ENCODE results near the gene GMDS.

Gene GMDS

GRCh38 chr6:1862411-1862810 lies 383.0 kb downstream of the GMDS start:
- H3K4me3 ChIP-seq (ENCODE audit: insufficient read depth in 1 of 2, low read depth in 1 of 2, low read length in 2 of 2) = no peak overlapping the region
- no peak overlapping the region for H3K23ac ChIP-seq (ENCODE audit: low read length in 2 of 2)
- H3K4me2 ChIP-seq (ENCODE audit: low read length, poor library complexity, severe bottlenecking) = no peak overlapping the region
- peaks cover 5% of the 10 kb centered on the region for H3K4me1 ChIP-seq (ENCODE audit: control insufficient read depth, insufficient read depth, low read depth, low read length)
- H3K9ac ChIP-seq (ENCODE audit: low read length) = no peak overlapping the region
- H3K14ac ChIP-seq (ENCODE audit: low read length in 2 of 2) = no peak overlapping the region
- no peak for DNase-seq
- no peak overlapping the region for H4K91ac ChIP-seq (ENCODE audit: low read length)
- H2AK5ac ChIP-seq (ENCODE audit: low read length, severe bottlenecking) = no peak overlapping the region
- H2BK5ac ChIP-seq (ENCODE audit: low read depth, low read length, poor library complexity, severe bottlenecking) = no peak overlapping the region
- H2BK15ac ChIP-seq (ENCODE audit: low read depth, poor library complexity, severe bottlenecking) = no peak overlapping the region
- H4K8ac ChIP-seq (ENCODE audit: low read length) = no peak overlapping the region
- H3K9me3 ChIP-seq (ENCODE audit: control insufficient read depth, low read length) = no peaks in the 10 kb centered on the region
- no peak overlapping the region for H2AFZ ChIP-seq (ENCODE audit: low read depth, low read length)
- H2BK120ac ChIP-seq (ENCODE audit: low read depth, low read length) = no peak overlapping the region
- H3K18ac ChIP-seq (ENCODE audit: low read depth in 1 of 2, low read length in 2 of 2) = no peak overlapping the region
- H3K27ac ChIP-seq (ENCODE audit: low read length, poor library complexity, severe bottlenecking) = no peak overlapping the region
- H3K79me1 ChIP-seq (replicated peaks; ENCODE audit: low read length, poor library complexity, severe bottlenecking) = no peaks in the 10 kb centered on the region
- H3K4ac ChIP-seq (ENCODE audit: low read depth in 1 of 2, low read length in 2 of 2) = no peak overlapping the region
- WGBS = no CpG with 5 or more reads among the region's 2 CpGs
- no peaks in the 10 kb centered on the region for H3K27me3 ChIP-seq (ENCODE audit: control insufficient read depth in 1 of 2, insufficient read depth in 1 of 2, low read length in 2 of 2)
- H2BK12ac ChIP-seq (ENCODE audit: low read length in 2 of 2) = no peak overlapping the region
- no peaks in the 10 kb centered on the region for H3K36me3 ChIP-seq (ENCODE audit: control insufficient read depth in 1 of 2, insufficient read depth in 2 of 2, low read depth in 1 of 2, low read length in 2 of 2)

- no peak overlapping the region for H3K9ac ChIP-seq (ENCODE audit: low read length)
- H3K9me3 ChIP-seq (ENCODE audit: control insufficient read depth, low read length) = no peaks in the 10 kb centered on the region
- no peak for DNase-seq
- no peak overlapping the region for H3K4ac ChIP-seq (ENCODE audit: low read depth in 1 of 2, low read length in 2 of 2)
- WGBS = over 99% methylated on average over 4 of the region's 4 CpGs
- H3K79me1 ChIP-seq (replicated peaks; ENCODE audit: low read length, poor library complexity, severe bottlenecking) = no peaks in the 10 kb centered on the region
- H2BK120ac ChIP-seq (ENCODE audit: low read depth, low read length) = no peak overlapping the region
- H3K36me3 ChIP-seq (ENCODE audit: control insufficient read depth in 1 of 2, insufficient read depth in 2 of 2, low read depth in 1 of 2, low read length in 2 of 2) = no peaks in the 10 kb centered on the region
- H3K4me3 ChIP-seq (ENCODE audit: insufficient read depth in 1 of 2, low read depth in 1 of 2, low read length in 2 of 2) = no peak overlapping the region
- H2AFZ ChIP-seq (ENCODE audit: low read depth, low read length) = no peak overlapping the region
- H3K14ac ChIP-seq (ENCODE audit: low read length in 2 of 2) = no peak overlapping the region
- H3K27me3 ChIP-seq (ENCODE audit: control insufficient read depth in 1 of 2, insufficient read depth in 1 of 2, low read length in 2 of 2) = no peaks in the 10 kb centered on the region
- H2AK5ac ChIP-seq (ENCODE audit: low read length, severe bottlenecking) = no peak overlapping the region
- no peak overlapping the region for H3K27ac ChIP-seq (ENCODE audit: low read length, poor library complexity, severe bottlenecking)
- H4K8ac ChIP-seq (ENCODE audit: low read length) = no peak overlapping the region
- no peak overlapping the region for H3K4me2 ChIP-seq (ENCODE audit: low read length, poor library complexity, severe bottlenecking)
- no peak overlapping the region for H2BK15ac ChIP-seq (ENCODE audit: low read depth, poor library complexity, severe bottlenecking)
- H3K4me1 ChIP-seq (ENCODE audit: control insufficient read depth, insufficient read depth, low read depth, low read length) = peaks cover 2% of the 10 kb centered on the region
- no peak overlapping the region for H2BK5ac ChIP-seq (ENCODE audit: low read depth, low read length, poor library complexity, severe bottlenecking)
- no peak overlapping the region for H3K18ac ChIP-seq (ENCODE audit: low read depth in 1 of 2, low read length in 2 of 2)
- no peak overlapping the region for H3K23ac ChIP-seq (ENCODE audit: low read length in 2 of 2)
- no peak overlapping the region for H2BK12ac ChIP-seq (ENCODE audit: low read length in 2 of 2)
- H4K91ac ChIP-seq (ENCODE audit: low read length) = no peak overlapping the region
Measured at GRCh38 chr6:1860756-1861348, 384.6 kb downstream of the GMDS start.

DNA sequence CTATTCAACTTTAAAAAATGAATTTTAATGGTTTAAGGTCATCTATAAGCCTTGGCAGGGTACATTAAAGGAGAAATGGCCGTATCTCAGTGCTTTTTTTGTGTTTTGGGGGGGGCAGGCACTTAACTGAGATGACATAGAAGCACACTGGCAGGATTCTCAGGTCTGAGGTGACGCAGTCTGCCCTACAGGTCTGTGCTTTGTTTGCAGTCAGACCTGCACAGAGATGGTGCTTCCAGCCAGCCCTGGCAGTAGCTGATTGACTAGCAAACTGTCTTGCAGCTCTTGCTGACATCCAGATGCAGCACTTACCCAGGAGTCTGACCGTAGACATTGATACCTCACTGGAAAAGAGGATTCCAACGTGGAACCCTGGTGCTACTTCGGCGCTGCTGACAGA lies 386.5 kb downstream of the GMDS start:
- H3K79me1 ChIP-seq (replicated peaks; ENCODE audit: low read length, poor library complexity, severe bottlenecking) = no peaks in the 10 kb centered on the region
- H3K27ac ChIP-seq (ENCODE audit: low read length, poor library complexity, severe bottlenecking) = no peak overlapping the region
- no peak overlapping the region for H2AK5ac ChIP-seq (ENCODE audit: low read length, severe bottlenecking)
- no peak overlapping the region for H3K18ac ChIP-seq (ENCODE audit: low read depth in 1 of 2, low read length in 2 of 2)
- no peak overlapping the region for H3K4ac ChIP-seq (ENCODE audit: low read depth in 1 of 2, low read length in 2 of 2)
- no peak for DNase-seq
- H2BK15ac ChIP-seq (ENCODE audit: low read depth, poor library complexity, severe bottlenecking) = no peak overlapping the region
- no peak overlapping the region for H3K4me2 ChIP-seq (ENCODE audit: low read length, poor library complexity, severe bottlenecking)
- H2BK5ac ChIP-seq (ENCODE audit: low read depth, low read length, poor library complexity, severe bottlenecking) = no peak overlapping the region
- no peaks in the 10 kb centered on the region for H3K27me3 ChIP-seq (ENCODE audit: control insufficient read depth in 1 of 2, insufficient read depth in 1 of 2, low read length in 2 of 2)
- no peak overlapping the region for H2BK120ac ChIP-seq (ENCODE audit: low read depth, low read length)
- H3K9me3 ChIP-seq (ENCODE audit: control insufficient read depth, low read length) = no peaks in the 10 kb centered on the region
- H3K9ac ChIP-seq (ENCODE audit: low read length) = peak overlapping the region; percentile 39
- WGBS = 77% methylated on average over 6 of the region's 6 CpGs
- no peak overlapping the region for H4K91ac ChIP-seq (ENCODE audit: low read length)
- no peak overlapping the region for H3K23ac ChIP-seq (ENCODE audit: low read length in 2 of 2)
- H3K36me3 ChIP-seq (ENCODE audit: control insufficient read depth in 1 of 2, insufficient read depth in 2 of 2, low read depth in 1 of 2, low read length in 2 of 2) = no peaks in the 10 kb centered on the region
- no peaks in the 10 kb centered on the region for H3K4me1 ChIP-seq (ENCODE audit: control insufficient read depth, insufficient read depth, low read depth, low read length)
- H4K8ac ChIP-seq (ENCODE audit: low read length) = no peak overlapping the region
- H2AFZ ChIP-seq (ENCODE audit: low read depth, low read length) = no peak overlapping the region
- no peak overlapping the region for H3K4me3 ChIP-seq (ENCODE audit: insufficient read depth in 1 of 2, low read depth in 1 of 2, low read length in 2 of 2)
- no peak overlapping the region for H2BK12ac ChIP-seq (ENCODE audit: low read length in 2 of 2)
- H3K14ac ChIP-seq (ENCODE audit: low read length in 2 of 2) = no peak overlapping the region

- no peak overlapping the region for H2BK12ac ChIP-seq (ENCODE audit: low read length in 2 of 2)
- no peak overlapping the region for H2AK5ac ChIP-seq (ENCODE audit: low read length, severe bottlenecking)
- peak overlapping the region in 1 of 2 experiments; percentile 26 for H3K4me3 ChIP-seq (ENCODE audit: insufficient read depth in 1 of 2, low read depth in 1 of 2, low read length in 2 of 2)
- H3K9me3 ChIP-seq (ENCODE audit: control insufficient read depth, low read length) = no peaks in the 10 kb centered on the region
- H3K9ac ChIP-seq (ENCODE audit: low read length) = peak overlapping the region; percentile 39
- no peak overlapping the region for H2BK120ac ChIP-seq (ENCODE audit: low read depth, low read length)
- H4K91ac ChIP-seq (ENCODE audit: low read length) = no peak overlapping the region
- no peaks in the 10 kb centered on the region for H3K27me3 ChIP-seq (ENCODE audit: control insufficient read depth in 1 of 2, insufficient read depth in 1 of 2, low read length in 2 of 2)
- DNase-seq = no peak
- no peak overlapping the region for H3K14ac ChIP-seq (ENCODE audit: low read length in 2 of 2)
- H3K4me1 ChIP-seq (ENCODE audit: control insufficient read depth, insufficient read depth, low read depth, low read length) = no peaks in the 10 kb centered on the region
- no peak overlapping the region for H3K4me2 ChIP-seq (ENCODE audit: low read length, poor library complexity, severe bottlenecking)
- no peak overlapping the region for H4K8ac ChIP-seq (ENCODE audit: low read length)
- no peaks in the 10 kb centered on the region for H3K36me3 ChIP-seq (ENCODE audit: control insufficient read depth in 1 of 2, insufficient read depth in 2 of 2, low read depth in 1 of 2, low read length in 2 of 2)
- H3K27ac ChIP-seq (ENCODE audit: low read length, poor library complexity, severe bottlenecking) = no peak overlapping the region
- H2AFZ ChIP-seq (ENCODE audit: low read depth, low read length) = no peak overlapping the region
- no peak overlapping the region for H2BK15ac ChIP-seq (ENCODE audit: low read depth, poor library complexity, severe bottlenecking)
- H3K23ac ChIP-seq (ENCODE audit: low read length in 2 of 2) = no peak overlapping the region
- no peak overlapping the region for H2BK5ac ChIP-seq (ENCODE audit: low read depth, low read length, poor library complexity, severe bottlenecking)
- H3K79me1 ChIP-seq (replicated peaks; ENCODE audit: low read length, poor library complexity, severe bottlenecking) = no peaks in the 10 kb centered on the region
- H3K18ac ChIP-seq (ENCODE audit: low read depth in 1 of 2, low read length in 2 of 2) = no peak overlapping the region
- no peak overlapping the region for H3K4ac ChIP-seq (ENCODE audit: low read depth in 1 of 2, low read length in 2 of 2)
- 96% methylated on average over 3 of the region's 4 CpGs for WGBS
Measured at GRCh38 chr6:1858196-1858595, 387.2 kb downstream of the GMDS start.

Data from mesenchymal stem cell (in vitro differentiated cells and primary cell).